ENCODE data around the gene BROX. TPM values are rescaled to one million over a fixed set of nuclear protein-coding genes. Genes with fewer than 3 reads are reported as not detected.
"Not testable (repeated sequence)": the region's sequence is repeated elsewhere in the genome, so short reads cannot be mapped to it uniquely, and the experiment has no call there.

The BROX gene
- total RNA-seq, 2 experiments from 2014 or later, result 51.3 to 52.3 TPM

DNA sequence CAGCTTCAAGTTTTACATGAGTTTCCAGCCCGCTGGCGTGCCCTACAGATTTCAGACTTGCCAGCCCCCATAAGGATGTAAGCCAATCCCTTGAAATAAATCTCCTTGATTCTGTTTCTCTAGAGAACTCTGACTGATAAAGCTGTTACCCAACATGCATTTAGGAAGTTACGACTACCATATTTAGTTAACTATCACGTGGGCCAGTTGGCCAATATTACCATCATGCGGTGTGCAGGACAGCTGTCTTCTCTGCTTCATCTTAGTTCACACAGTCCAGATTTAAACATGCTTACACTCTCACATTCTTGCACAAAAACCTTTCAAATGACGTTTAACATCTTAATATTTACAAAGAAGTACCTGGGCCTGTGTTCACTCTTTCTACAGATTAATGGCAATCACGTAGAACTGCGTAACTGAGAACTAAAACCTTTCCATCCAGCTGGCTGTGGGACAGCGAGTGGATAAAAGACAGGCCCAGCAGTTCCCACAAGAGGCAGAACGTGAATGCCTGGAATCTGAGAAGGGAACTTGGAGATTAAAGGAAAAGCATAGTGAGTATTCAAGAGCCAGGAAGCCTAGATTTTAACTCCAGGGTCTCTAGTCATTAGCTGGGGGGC, 45.4 kb downstream of the BROX start:
- intact Hi-C loops (cut with DNase I, micrococcal nuclease), result no loop called here
- Mint-ChIP-seq H3K4me1 (ENCODE audit: low read depth) (no peaks in the 10 kb centered on the region), H3K4me3 (no peak overlapping the region), H3K36me3 (ENCODE audit: low read depth) (no peaks in the 10 kb centered on the region), H3K27ac (no peak overlapping the region), H3K27me3 (peaks cover 14% of the 10 kb centered on the region), H3K9me3 (no peaks in the 10 kb centered on the region)
- no peak for TF ChIP-seq CTCF (IDR thresholded peaks at IDR 0.05)
- no peak for DNase-seq
- Histone ChIP-seq H3K36me3 (ENCODE audit: insufficient read depth, low read length) (no peaks in the 10 kb centered on the region), H3K9me3 (ENCODE audit: control insufficient read depth in 1 of 2, insufficient read depth in 1 of 2, low read length in 2 of 2) (no peaks in the 10 kb centered on the region), H3K4me3 (ENCODE audit: low read length) (no peak overlapping the region), H3K4me1 (ENCODE audit: insufficient read depth, low read length) (no peaks in the 10 kb centered on the region), H3K27me3 (ENCODE audit: control insufficient read depth in 1 of 2, insufficient read depth in 2 of 2, low read length in 2 of 2) (peaks cover 0 to 2% of the 10 kb centered on the region in 2 experiments), H3K27ac (ENCODE audit: low read depth in 1 of 2, low read length in 2 of 2) (no peak overlapping the region)
- ChIA-PET POLR2A (no interaction called here), CTCF (no interaction called here)
- no peak for ATAC-seq (ENCODE audit: poor library complexity)

GRCh38 chr1:222759451-222760035, 47.2 kb downstream of the BROX start:
- H3K36me3 ChIP-seq (ENCODE audit: insufficient read depth, low read length), result no peaks in the 10 kb centered on the region
- H3K36me3 Mint-ChIP-seq (ENCODE audit: low read depth), result no peaks in the 10 kb centered on the region
- no peak for ATAC-seq (ENCODE audit: poor library complexity)
- no peak overlapping the region for H3K27ac ChIP-seq (ENCODE audit: low read depth in 1 of 2, low read length in 2 of 2)
- ChIA-PET CTCF (interaction anchor here (0.9 kb wide), 1 partner anchor 10 kb away, joined by 3 read pairs; no protein-coding TSS in a partner anchor), POLR2A (interaction anchor here (0.6 kb wide), 1 partner anchor 1365 kb away, joined by 3 read pairs; no protein-coding TSS in a partner anchor)
- H3K4me1 Mint-ChIP-seq (ENCODE audit: low read depth), result no peaks in the 10 kb centered on the region
- H3K9me3 ChIP-seq (ENCODE audit: control insufficient read depth in 1 of 2, insufficient read depth in 1 of 2, low read length in 2 of 2), result no peaks in the 10 kb centered on the region
- H3K4me3 Mint-ChIP-seq, result no peak overlapping the region
- H3K27me3 ChIP-seq (ENCODE audit: control insufficient read depth in 1 of 2, insufficient read depth in 2 of 2, low read length in 2 of 2), result peaks cover 0 to 2% of the 10 kb centered on the region in 2 experiments
- intact Hi-C loops (cut with DNase I, micrococcal nuclease), result no loop called here
- no peak for DNase-seq
- no peaks in the 10 kb centered on the region for H3K4me1 ChIP-seq (ENCODE audit: insufficient read depth, low read length)
- H3K4me3 ChIP-seq (ENCODE audit: low read length), result no peak overlapping the region
- H3K27ac Mint-ChIP-seq, result no peak overlapping the region
- no peaks in the 10 kb centered on the region for H3K9me3 Mint-ChIP-seq
- peaks cover 29% of the 10 kb centered on the region for H3K27me3 Mint-ChIP-seq
- no peak for TF ChIP-seq CTCF (IDR thresholded peaks at IDR 0.05)

GRCh38 chr1:222761083-222761482, 48.7 kb downstream of the BROX start:
- DNase-seq (no peak), ATAC-seq (ENCODE audit: poor library complexity) (no peak)
- no peaks in the 10 kb centered on the region for H3K9me3 ChIP-seq (ENCODE audit: control insufficient read depth in 1 of 2, insufficient read depth in 1 of 2, low read length in 2 of 2)
- no peaks in the 10 kb centered on the region for H3K9me3 Mint-ChIP-seq
- no peak overlapping the region for H3K27ac Mint-ChIP-seq
- no peaks in the 10 kb centered on the region for H3K36me3 Mint-ChIP-seq (ENCODE audit: low read depth)
- H3K27me3 Mint-ChIP-seq, result peaks cover 31% of the 10 kb centered on the region
- no peaks in the 10 kb centered on the region for H3K4me1 Mint-ChIP-seq (ENCODE audit: low read depth)
- no peaks in the 10 kb centered on the region for H3K36me3 ChIP-seq (ENCODE audit: insufficient read depth, low read length)
- no peak overlapping the region for H3K4me3 Mint-ChIP-seq
- H3K4me3 ChIP-seq (ENCODE audit: low read length), result no peak overlapping the region
- ChIA-PET POLR2A (no interaction called here), CTCF (no interaction called here)
- H3K27me3 ChIP-seq (ENCODE audit: control insufficient read depth in 1 of 2, insufficient read depth in 2 of 2, low read length in 2 of 2), result peaks cover 0 to 2% of the 10 kb centered on the region in 2 experiments
- TF ChIP-seq CTCF (IDR thresholded peaks at IDR 0.05), result no peak
- H3K4me1 ChIP-seq (ENCODE audit: insufficient read depth, low read length), result no peaks in the 10 kb centered on the region
- no peak overlapping the region for H3K27ac ChIP-seq (ENCODE audit: low read depth in 1 of 2, low read length in 2 of 2)
- intact Hi-C loops (cut with DNase I, micrococcal nuclease), result no loop called here

DNA sequence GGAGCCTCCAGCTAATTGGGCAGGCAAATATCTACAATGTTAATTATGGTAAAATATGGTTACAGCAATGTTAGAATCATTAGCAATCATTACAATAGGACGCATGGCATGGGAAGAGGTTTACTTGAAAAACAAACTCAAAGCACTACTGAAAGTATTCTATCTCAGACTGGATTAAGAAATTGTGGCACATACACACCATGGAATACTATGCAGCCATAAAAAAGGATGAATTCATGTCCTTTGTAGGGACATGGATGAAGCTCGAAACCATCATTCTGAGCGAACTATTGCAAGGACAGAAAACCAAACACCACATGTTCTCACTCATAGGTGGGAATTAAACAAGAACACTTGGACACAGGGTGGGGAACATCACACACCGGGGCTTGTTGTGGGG, 49.8 kb downstream of the BROX start:
- H3K9me3 Mint-ChIP-seq; H3K4me3 Mint-ChIP-seq; DNase-seq; H3K4me1 ChIP-seq (ENCODE audit: insufficient read depth, low read length); H3K27ac Mint-ChIP-seq; H3K27ac ChIP-seq (ENCODE audit: low read depth in 1 of 2, low read length in 2 of 2); CTCF ChIA-PET; H3K36me3 ChIP-seq (ENCODE audit: insufficient read depth, low read length); ATAC-seq (ENCODE audit: poor library complexity); H3K4me1 Mint-ChIP-seq (ENCODE audit: low read depth); H3K4me3 ChIP-seq (ENCODE audit: low read length); H3K36me3 Mint-ChIP-seq (ENCODE audit: low read depth); H3K27me3 ChIP-seq (ENCODE audit: control insufficient read depth in 1 of 2, insufficient read depth in 2 of 2, low read length in 2 of 2); POLR2A ChIA-PET; H3K9me3 ChIP-seq (ENCODE audit: control insufficient read depth in 1 of 2, insufficient read depth in 1 of 2, low read length in 2 of 2); intact Hi-C loops (cut with DNase I, micrococcal nuclease): not testable (repeated sequence)
- peaks cover 23% of the 10 kb centered on the region for H3K27me3 Mint-ChIP-seq
